IPS-11a (cell line): Measurements from ENCODE around the gene IGF2.

Experiments
- H3K4me3 ChIP-seq: one replicate; pipeline ENCODE4 v1.5.1; 2013; ENCODE audit warnings: low read depth, low read length, control low read depth

IGF2 gene

DNA sequence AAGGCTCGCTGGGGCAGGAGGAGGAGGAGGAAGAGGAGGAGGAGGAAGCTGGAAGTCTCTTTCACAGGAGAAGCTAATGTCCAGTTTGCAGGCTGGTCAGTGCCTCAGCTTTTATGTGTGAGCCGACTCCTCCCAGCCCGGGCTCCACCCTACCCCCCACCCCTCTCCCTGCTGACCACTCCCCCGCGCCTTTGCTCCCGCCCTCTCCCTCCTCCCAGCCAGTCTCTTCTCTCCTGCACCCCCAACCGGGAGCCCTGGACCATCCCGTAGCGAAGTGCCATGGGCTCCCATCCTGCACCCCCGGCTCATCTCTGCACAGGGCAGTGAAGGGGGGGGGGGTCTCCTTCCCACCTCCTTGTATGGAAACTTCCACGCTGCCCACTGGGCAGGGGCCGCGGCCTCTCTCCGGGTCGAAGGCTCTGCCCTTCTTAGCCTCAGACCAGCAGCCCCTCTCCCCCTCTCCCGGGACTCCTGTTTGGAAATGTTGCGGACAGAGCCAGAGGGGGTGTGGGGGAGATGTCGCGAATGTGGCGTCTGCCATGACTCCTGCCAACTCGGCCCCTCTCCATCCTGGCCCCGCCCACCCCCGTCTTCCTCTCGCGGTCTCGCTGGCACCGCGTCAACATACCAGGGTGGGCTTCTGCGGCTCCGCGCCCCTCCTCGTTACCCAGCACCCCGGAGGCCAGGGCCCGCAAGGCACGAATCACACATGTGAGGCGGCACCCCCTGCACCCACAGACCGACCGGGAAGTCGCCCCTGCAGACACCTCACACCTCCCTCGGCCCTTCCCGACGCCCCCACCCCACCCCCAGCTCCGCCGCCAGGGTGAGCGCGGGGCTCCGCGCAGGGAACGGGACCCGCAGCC, 1.8 kb downstream of the IGF2 start:
- peak overlapping the region; percentile 17 for H3K4me3 ChIP-seq

- peak overlapping the region; percentile 1 for H3K4me3 ChIP-seq
Measured at GRCh38 chr11:2136952-2137201, 2.3 kb downstream of the IGF2 start.

DNA sequence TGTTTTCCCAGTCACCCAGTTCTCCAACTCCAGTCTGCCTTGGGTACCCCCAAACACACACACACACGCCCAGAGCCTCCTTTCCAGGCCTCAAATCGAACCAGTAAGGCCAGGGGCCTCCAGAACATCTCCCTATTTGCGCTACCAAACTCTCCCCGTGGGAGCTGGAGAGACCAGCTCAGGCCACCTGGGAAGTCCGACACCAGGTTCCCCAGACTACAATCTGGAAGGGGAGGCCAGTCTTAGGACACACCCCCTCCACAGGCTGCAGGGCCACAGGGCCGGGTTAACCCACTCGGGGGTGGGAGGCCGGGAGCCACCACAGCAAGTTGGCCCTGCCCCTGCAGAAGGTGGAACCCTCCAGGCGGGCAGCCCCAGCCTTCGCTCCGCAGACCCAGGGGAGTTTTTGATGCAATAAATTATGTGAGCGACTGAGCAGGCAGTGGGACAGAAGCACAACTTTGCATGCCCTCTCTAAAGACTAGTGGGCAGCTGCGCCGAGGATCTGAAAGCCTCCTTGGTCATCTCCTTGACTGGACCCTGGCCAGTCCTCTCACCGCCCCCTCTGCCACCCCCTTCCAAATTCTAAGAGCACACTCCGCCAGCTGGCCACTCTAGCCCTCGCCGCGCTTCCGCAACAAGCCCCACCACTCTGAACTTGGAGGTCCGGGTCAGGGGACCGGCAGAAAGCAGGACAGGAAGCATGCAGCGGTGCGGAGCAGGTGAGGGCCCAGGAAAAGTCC, 2.8 kb downstream of the IGF2 start:
- H3K4me3 ChIP-seq: no peak overlapping the region

DNA sequence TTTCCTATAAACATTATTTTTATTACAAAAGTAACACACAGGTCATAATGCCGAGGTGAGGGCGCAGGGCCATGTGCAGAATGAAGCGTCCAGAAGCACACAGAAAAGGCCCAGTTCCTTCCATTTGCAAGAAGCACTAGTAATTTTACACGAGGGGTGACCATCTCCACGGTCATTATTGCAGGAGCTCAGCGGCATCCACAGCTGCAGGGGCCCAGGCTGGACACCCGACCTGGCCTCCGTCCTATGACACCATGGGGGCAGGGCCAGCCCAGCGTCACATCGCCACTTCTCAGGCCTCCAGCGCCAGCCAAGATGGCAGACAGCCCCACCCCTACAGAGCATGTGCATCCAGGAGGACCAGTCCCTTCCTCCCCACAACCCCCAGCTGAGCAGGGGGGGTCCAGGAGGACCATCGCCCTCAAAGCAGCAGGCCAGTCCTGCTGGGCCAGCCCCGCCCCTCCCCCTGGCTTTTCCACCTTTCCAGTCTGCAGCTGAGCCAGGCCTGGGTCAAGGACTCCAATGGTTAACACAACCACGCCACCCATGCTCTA, 3.5 kb downstream of the IGF2 start:
- H3K4me3 ChIP-seq: no peak overlapping the region

DNA sequence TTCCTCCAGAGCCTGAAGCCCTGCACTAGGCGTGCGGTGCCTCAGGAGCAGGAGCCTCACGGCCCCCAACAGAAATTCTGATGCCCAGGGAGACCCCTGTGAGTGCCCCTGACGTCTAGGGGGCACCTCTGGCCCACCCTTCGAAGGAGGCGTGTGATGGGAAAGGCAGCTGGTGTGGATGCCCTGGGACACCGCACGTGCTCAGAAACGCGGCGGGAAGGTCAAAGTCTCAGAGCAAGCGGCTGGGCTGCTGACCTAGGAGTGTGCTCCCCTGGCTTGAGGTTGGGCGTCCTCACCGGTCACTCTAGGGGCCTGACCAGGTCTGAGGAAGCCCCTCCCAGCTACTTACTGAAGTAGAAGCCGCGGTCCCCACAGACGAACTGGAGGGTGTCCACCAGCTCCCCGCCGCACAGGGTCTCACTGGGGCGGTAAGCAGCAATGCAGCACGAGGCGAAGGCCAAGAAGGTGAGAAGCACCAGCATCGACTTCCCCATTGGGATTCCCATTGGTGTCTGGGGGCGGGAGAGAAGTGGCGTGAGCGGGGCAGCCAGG, 4.1 kb downstream of the IGF2 start:
- H3K4me3 ChIP-seq: no peak overlapping the region

DNA sequence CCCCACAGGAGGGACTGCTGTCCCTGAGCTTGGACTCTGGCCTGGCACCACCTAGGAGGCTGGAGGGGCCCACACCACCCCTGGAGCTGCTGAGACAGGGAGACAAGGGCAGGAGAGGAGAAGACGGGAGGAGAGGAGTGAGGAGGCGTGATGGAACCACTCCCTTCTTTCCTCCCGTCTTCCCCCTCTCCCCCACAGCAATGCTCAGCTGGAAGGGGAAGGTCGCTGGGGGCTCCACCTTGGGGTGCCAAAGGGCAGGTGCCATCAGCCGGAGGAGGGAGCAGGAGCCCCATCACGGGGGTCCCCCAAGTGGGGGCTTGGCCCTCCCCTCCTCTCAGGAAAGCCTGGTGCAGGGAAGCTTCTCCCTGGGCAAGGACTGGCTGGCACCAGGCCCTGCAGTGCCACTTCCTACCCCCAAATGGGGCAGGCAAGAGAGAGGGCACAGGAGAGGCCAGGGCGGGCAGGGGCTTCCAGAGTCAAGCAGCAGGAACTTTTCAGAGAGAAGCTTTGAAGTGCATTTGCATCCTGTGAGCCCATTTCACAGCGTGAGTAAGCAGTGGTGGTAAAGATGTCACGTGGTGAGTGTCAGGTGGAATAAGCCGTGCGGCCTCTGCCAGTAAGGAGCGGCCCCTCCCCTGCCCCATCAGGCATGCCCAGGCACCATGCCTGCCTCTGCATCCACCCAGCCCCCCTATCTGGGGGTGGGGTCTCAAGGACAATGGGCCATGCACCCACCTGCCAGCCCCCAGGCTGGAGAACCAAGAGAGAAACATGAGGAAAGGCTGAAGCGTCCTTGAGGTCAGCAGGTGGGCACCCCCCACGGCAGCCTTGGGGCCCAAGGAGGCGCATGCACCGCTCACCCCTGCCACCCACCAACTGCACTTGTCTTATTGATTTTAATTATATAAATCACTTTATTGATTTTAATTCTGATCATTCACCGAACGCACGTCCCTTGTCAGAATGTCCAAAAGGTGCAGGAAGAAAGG, 4.9 kb downstream of the IGF2 start:
- H3K4me3 ChIP-seq: no peak overlapping the region

DNA sequence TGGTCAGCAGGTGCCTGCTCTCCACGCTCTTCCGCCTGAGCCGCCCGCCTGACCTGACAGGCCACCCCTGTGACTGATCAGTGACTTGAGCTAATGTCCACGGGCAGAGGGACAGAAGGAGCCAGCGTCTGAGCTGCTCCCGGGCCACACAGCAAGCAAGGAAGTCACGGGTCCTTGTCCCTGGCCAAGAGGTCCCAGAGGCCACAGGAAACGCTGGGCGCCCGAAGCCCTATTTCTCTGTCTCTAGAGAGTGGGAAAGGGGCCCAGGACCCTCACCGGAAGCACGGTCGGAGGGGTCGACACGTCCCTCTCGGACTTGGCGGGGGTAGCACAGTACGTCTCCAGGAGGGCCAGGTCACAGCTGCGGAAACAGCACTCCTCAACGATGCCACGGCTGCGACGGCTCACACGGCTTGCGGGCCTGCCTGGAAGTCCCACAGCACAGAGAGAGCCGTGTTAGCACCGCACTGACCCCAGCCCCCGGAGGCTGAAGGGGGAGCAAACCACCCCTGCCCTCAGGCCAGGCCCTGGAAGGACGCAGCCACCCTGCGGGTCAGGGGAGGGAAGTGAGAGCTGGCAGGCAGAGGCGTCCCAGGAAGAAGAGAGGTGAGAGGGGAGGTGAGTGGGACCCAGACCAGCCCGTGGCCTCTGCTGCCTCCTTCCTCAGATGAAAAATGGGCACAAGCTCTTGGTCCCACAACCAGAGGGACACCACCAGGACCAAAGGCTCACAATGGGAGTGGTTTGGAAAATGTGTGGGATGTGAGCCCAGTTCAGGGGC, 5.8 kb downstream of the IGF2 start:
- no peak overlapping the region for H3K4me3 ChIP-seq

DNA sequence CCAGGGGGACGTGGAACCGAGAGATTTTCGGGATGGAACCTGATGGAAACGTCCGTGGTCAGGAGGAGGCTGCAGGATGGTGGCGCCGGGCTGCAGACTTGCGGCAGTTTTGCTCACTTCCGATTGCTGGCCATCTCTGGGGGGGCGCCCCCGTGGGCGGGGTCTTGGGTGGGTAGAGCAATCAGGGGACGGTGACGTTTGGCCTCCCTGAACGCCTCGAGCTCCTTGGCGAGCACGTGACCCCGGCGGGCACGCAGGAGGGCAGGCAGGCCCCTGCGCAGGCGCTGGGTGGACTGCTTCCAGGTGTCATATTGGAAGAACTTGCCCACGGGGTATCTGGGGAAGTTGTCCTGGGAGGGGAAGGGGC, 6.3 kb downstream of the IGF2 start:
- H3K4me3 ChIP-seq: no peak overlapping the region

DNA sequence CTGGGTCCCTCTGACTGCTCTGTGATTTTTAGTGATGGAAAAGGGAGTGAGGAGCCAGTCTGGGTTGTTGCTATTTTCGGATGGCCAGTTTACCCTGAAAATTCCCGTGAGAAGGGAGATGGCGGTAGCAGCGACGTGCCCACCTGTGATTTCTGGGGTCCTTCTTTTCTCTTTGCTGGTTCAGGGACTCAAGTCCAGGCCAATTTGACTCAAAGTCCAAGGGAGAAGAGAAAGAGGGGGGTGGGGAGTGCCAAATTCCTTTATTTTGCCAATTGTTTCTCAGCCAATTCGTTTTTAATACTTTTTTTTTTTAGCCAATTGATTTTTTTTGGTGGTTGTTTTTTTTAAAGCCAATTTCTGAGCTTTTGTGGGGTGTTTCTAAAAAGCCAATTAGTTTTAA, 6.9 kb downstream of the IGF2 start:
- H3K4me3 ChIP-seq: no peak overlapping the region

DNA sequence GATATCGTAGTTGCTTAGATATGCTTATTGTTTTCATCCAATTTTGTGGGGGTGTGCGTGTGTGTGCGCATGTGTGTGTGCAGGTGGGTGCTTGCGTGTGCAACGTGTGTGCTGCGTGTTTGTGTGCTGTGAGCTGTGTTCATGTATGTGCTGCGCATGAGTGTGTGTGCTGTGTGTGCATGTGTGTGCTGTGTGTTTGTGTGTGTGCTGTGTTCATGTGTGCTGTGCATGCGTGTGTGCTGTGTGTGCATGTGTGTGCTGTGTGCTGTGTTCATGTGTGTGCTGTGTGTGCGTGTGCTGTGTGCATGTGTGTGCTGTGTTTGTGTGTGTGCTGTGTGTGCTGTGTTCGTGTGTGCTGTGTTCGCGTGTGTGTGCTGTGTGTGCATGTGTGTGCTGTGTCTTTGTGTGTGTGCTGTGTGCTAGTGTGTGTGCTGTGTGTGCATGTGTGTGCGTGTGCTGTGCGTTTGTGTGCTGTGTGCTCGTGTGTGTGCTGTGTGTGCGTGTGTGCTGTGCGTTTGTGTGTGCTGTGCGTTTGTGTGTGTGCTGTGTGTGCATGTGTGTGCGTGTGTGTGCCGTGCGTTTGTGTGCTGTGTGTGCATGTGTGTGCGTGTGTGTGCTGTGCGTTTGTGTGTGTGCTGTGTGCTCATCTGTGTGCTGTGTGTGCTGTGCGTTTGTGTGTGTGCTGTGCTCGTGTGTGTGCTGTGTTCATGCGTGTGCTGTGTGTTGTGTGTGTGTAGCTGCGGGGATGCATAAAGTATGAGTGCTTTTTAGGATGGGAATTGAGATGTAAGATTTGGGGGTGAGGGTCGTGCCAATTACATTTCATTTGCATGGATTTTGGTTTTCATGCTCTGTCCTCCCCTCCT, 7.6 kb downstream of the IGF2 start:
- no peak overlapping the region for H3K4me3 ChIP-seq

- no peak overlapping the region for H3K4me3 ChIP-seq
Measured at GRCh38 chr11:2130881-2131352, 8.3 kb downstream of the IGF2 start.

GRCh38 chr11:2129699-2130366, 9.4 kb downstream of the IGF2 start:
- no peak overlapping the region for H3K4me3 ChIP-seq

DNA sequence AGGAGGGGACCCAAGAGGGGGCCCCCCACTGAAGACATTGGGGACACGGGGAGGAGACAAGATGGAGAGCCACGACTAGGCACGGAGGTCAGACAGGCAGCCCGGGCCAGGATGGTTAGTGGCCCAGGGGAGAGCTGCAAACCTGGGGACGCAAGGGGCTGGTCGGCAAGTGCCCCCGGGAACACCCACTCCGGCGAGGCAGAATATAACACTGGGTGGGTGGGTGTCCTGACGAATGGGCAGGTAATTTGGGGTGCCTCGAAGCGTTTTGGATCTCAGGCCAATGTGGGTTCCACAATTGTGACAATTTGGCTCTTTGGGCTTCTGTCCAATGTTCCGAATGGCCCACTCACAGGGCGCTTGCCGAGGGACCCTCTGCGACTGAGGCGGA, 9.9 kb downstream of the IGF2 start:
- H3K4me3 ChIP-seq: no peak overlapping the region

- H3K4me3 ChIP-seq: no peak overlapping the region
Measured at GRCh38 chr11:2128511-2129307, 10.5 kb downstream of the IGF2 start.

- no peak overlapping the region for H3K4me3 ChIP-seq
Measured at GRCh38 chr11:2128130-2128510, 11.1 kb downstream of the IGF2 start.

DNA sequence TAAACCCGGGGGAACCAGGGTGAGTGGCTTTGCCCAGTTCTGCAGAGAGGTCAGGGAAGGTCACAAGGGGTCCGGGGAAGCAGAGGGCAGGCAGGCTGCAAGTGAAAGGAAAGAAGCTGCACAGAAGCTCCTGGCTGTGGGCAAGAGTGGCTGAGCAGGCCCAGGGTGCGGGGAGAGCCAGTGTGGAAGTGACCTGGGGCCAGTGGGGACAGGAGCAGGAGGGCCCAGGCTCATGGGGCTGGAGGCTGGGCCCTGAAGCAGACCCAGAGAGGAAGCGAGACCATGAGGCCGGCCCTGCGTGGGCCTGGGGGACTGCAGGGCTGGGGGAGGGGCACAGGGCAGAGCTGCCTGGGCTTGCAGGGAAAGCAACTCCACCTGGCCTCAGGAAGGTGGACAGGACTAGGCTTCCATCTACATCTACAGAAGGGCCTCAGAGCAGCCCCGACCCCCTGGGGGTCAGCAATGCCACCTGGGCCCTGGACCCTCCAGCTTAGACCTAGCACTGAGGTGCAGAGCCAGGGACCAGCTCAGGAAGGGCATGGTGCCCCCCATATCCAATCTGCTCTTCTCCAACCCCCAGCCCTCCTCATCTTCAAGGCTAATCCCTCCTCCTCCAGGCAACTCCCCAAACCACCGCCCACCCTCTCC, 11.6 kb downstream of the IGF2 start:
- no peak overlapping the region for H3K4me3 ChIP-seq

DNA sequence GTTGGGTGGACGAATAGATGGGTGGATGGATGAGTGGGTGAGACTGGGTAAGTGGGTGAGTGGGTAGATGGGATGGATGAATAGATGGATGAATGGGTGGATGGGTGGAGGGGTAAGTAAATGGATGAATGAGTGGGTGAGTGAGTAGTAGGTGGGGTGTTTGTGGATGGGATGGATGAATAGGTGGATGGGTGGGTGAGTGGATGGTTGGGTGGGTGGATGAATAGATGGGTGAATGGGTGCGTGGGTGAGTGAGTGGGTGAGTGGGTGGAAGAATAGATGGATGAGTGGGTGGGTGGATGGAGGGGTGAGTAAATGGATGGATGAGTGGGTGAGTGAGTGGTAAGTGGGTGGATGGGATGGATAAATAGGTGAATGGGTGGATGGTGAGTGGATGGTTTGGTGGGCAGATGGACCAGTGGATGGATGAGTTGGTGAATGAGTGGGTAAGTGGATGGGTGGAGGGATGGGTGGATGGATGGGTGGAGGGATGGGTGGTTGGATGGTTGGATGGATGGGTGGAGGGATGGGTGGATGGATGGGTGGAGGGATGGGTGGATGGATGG, 12.6 kb downstream of the IGF2 start:
- no peak overlapping the region for H3K4me3 ChIP-seq
